RCC 7860 (cell line): ENCODE data around the gene TMEM235.
A peak's percentile ranks its signal among the peaks of the same experiment; 100 is the strongest.
"Not testable (repeated sequence)": the region's sequence is repeated elsewhere in the genome, so short reads cannot be mapped to it uniquely, and the experiment has no call there.

Experiments
- DNase-seq: peaks from one replicate; pipeline ENCODE4 v3.0.0-alpha.2; 2015; ENCODE audit warnings: low spot score
- FAIRE-seq: peaks from 2 replicates; lab custom pipeline; 2012; peaks lifted over from hg19 to GRCh38; lab: Jason Lieb, UNC

TMEM235 gene

GRCh38 chr17:78214706-78215061 lies 16.7 kb upstream of the TMEM235 start:
- DNase-seq (no peak), FAIRE-seq (no peak)

- no peak for FAIRE-seq
- no peak for DNase-seq
Measured at GRCh38 chr17:78219396-78220150, 11.9 kb upstream of the TMEM235 start.

GRCh38 chr17:78223061-78223460 lies 8.4 kb upstream of the TMEM235 start:
- DNase-seq (no peak), FAIRE-seq (no peak)

GRCh38 chr17:78223765-78224164 lies 7.7 kb upstream of the TMEM235 start:
- no peak for FAIRE-seq
- no peak for DNase-seq

- no peak for DNase-seq
- no peak for FAIRE-seq
Measured at GRCh38 chr17:78224231-78225087, 7.0 kb upstream of the TMEM235 start.

- DNase-seq (no peak), FAIRE-seq (no peak)
Measured at GRCh38 chr17:78225088-78225865, 6.2 kb upstream of the TMEM235 start.

- no peak for DNase-seq
- no peak for FAIRE-seq
Measured at GRCh38 chr17:78226055-78226758, 5.2 kb upstream of the TMEM235 start.

- no peak for FAIRE-seq
Measured at GRCh38 chr17:78226759-78227454, 4.5 kb upstream of the TMEM235 start.

GRCh38 chr17:78227455-78227916 lies 3.9 kb upstream of the TMEM235 start:
- FAIRE-seq, result no peak
- peak; percentile 40 for DNase-seq

More at GRCh38 chr17:78226759-78227454, 4.5 kb upstream of the TMEM235 start:
- DNase-seq, result peak; percentile 23

- FAIRE-seq (no peak), DNase-seq (no peak)
Measured at GRCh38 chr17:78228176-78228575, 3.3 kb upstream of the TMEM235 start.

- no peak for FAIRE-seq
Measured at GRCh38 chr17:78230252-78230962, 1.0 kb upstream of the TMEM235 start.

GRCh38 chr17:78231991-78232858 lies 794 bp downstream of the TMEM235 start:
- no peak for FAIRE-seq
- DNase-seq, result no peak

More at GRCh38 chr17:78230252-78230962, 1.0 kb upstream of the TMEM235 start:
- DNase-seq, result no peak

- FAIRE-seq (no peak), DNase-seq (no peak)
Measured at GRCh38 chr17:78232859-78233173, 1.4 kb downstream of the TMEM235 start.

- DNase-seq (no peak), FAIRE-seq (no peak)
Measured at GRCh38 chr17:78233678-78234077, 2.2 kb downstream of the TMEM235 start.

GRCh38 chr17:78234261-78234865 lies 2.9 kb downstream of the TMEM235 start:
- FAIRE-seq (no peak), DNase-seq (no peak)

GRCh38 chr17:78235022-78235421 lies 3.6 kb downstream of the TMEM235 start:
- not testable (repeated sequence) for FAIRE-seq, DNase-seq

GRCh38 chr17:78235885-78236284 lies 4.5 kb downstream of the TMEM235 start:
- FAIRE-seq (no peak), DNase-seq (no peak)
